A673 (cell line): ENCODE data around the gene ST3GAL6.

Experiments
- CTCF ChIP-seq: fragments of 300-800, 200-600 bp; sonication (generic); conservative IDR thresholded peaks from 2 replicates; pipeline ENCODE4 v1.5.1; 2017; ENCODE audit warnings: low read depth, mild to moderate bottlenecking, antibody characterized with exemption, low read length, moderate library complexity, mixed read lengths
- EZH2 ChIP-seq: fragments of 200-600 bp; sonication (generic); IDR thresholded peaks from 2 replicates; pipeline ENCODE4 v1.6.1; 2017; ENCODE audit warnings: borderline replicate concordance, low read depth, mild to moderate bottlenecking, mixed read lengths, antibody characterized with exemption, low read length; ENCODE audit not compliant: poor library complexity, severe bottlenecking

GRCh38 chr3:98829246-98829832 lies 66.2 kb downstream of the ST3GAL6 start:
- TF ChIP-seq CTCF (no peak), EZH2 (no peak)
